Endothelial cell (in vitro differentiated cells): ENCODE measurements around the gene NR2C2AP. TPM values are rescaled to one million over a fixed set of nuclear protein-coding genes. Genes with fewer than 3 reads are reported as not detected.

Experiments
- DNase-seq: peaks from one replicate; pipeline ENCODE4 v3.0.0; 2021; ENCODE audit warnings: low spot score
- H3K27ac Mint-ChIP-seq: one replicate; pipeline ENCODE4 v1.8.0; 2021; ENCODE audit warnings: mixed read lengths, inconsistent platforms; ENCODE audit not compliant: unreplicated experiment
- H3K27me3 Mint-ChIP-seq: one replicate; pipeline ENCODE4 v1.8.0; 2021; ENCODE audit warnings: mild to moderate bottlenecking, moderate library complexity, mixed read lengths, inconsistent platforms; ENCODE audit not compliant: unreplicated experiment
- H3K36me3 Mint-ChIP-seq: one replicate; pipeline ENCODE4 v1.8.0; 2021; ENCODE audit warnings: mild to moderate bottlenecking, low read depth, mixed read lengths, inconsistent platforms; ENCODE audit not compliant: unreplicated experiment
- H3K4me1 Mint-ChIP-seq: one replicate; pipeline ENCODE4 v1.8.0; 2021; ENCODE audit warnings: mild to moderate bottlenecking, mixed read lengths, inconsistent platforms; ENCODE audit not compliant: unreplicated experiment
- H3K4me3 Mint-ChIP-seq: one replicate; pipeline ENCODE4 v1.8.0; 2021; ENCODE audit warnings: mild to moderate bottlenecking, mixed read lengths, inconsistent platforms; ENCODE audit not compliant: unreplicated experiment
- H3K9me3 Mint-ChIP-seq: one replicate; pipeline ENCODE4 v1.8.0; 2021; ENCODE audit warnings: mixed read lengths, inconsistent platforms; ENCODE audit not compliant: unreplicated experiment
- CTCF ChIP-seq: fragments of 200-600 bp; sonication (generic); IDR thresholded peaks from one replicate; pipeline ENCODE4 v1.5.0; 2021; ENCODE audit warnings: antibody characterized with exemption; ENCODE audit not compliant: unreplicated experiment
- total RNA-seq: library from RNA; stranded (reverse); fragmentation: NEBNext Ultra II Directional; extraction: Animal tissue kit (Norgen Biotek cat#: 25700); gene quantifications from one replicate; pipeline ENCODE4 v1.2.1, GENCODE V29; 2021; ENCODE audit not compliant: unreplicated experiment

Gene NR2C2AP
- total RNA-seq, 1 donor from 2014 or later = 4.3 TPM

DNA sequence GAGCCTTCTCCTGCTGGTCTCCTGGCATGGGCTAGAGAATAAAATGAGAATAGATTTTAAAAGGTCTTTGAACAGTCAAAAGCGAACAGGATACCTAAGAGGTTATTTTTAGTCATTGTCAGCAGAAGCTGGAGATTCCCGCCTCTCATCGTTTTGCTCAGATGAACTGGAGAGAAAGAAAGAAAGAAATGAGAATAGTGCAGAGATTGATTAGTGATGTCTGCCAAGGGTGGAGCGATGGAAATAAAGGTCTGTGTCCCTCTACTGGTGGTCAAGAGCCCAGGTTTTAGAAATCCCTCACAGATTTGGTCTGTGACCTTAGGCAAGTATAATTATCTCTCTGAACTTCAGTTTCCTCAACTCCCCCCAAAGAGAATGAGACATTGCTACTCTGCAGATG, 13.9 kb upstream of the NR2C2AP start:
- DNase-seq = no peak
- no peak for TF ChIP-seq CTCF
- peaks cover 4% of the 10 kb centered on the region for H3K36me3 Mint-ChIP-seq
- H3K4me3 Mint-ChIP-seq = no peak overlapping the region
- H3K9me3 Mint-ChIP-seq = no peaks in the 10 kb centered on the region
- H3K27me3 Mint-ChIP-seq = peaks cover 7% of the 10 kb centered on the region
- no peak overlapping the region for H3K27ac Mint-ChIP-seq
- no peaks in the 10 kb centered on the region for H3K4me1 Mint-ChIP-seq

DNA sequence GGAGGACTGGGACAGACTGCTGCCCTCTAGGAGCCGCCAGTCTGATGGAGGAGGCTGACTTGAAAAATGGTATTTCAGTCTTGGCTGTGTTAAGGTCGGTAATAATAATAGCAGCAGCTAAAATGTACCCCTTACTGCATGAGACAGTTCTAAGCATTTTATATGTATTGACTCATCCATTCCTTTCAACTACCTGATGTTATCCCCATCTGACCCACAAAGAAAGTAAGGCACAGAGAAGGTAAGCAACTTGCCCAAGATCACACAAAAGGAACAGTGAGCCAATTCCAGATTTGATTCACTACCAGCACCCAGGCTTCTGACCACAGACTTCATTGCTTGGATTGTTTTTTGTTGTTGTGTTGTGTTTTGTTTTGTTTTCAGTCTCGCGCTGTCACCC, 12.6 kb upstream of the NR2C2AP start:
- peaks cover 13% of the 10 kb centered on the region for H3K27me3 Mint-ChIP-seq
- H3K27ac Mint-ChIP-seq = no peak overlapping the region
- H3K4me3 Mint-ChIP-seq = no peak overlapping the region
- no peak for DNase-seq
- H3K4me1 Mint-ChIP-seq = no peaks in the 10 kb centered on the region
- H3K36me3 Mint-ChIP-seq = peaks cover 4% of the 10 kb centered on the region
- no peak for TF ChIP-seq CTCF
- H3K9me3 Mint-ChIP-seq = no peaks in the 10 kb centered on the region

GRCh38 chr19:19214892-19215291, 11.7 kb upstream of the NR2C2AP start:
- Mint-ChIP-seq H3K27me3 (peaks cover 18% of the 10 kb centered on the region), H3K27ac (no peak overlapping the region), H3K4me3 (no peak overlapping the region)

GRCh38 chr19:19214159-19214490, 10.9 kb upstream of the NR2C2AP start:
- Mint-ChIP-seq H3K4me1 (no peaks in the 10 kb centered on the region), H3K27me3 (peaks cover 19% of the 10 kb centered on the region), H3K36me3 (peaks cover 4% of the 10 kb centered on the region), H3K27ac (no peak overlapping the region), H3K4me3 (peak overlapping the region; percentile 76), H3K9me3 (no peaks in the 10 kb centered on the region)
- no peak for TF ChIP-seq CTCF
- no peak for DNase-seq

More at GRCh38 chr19:19214892-19215291, 11.7 kb upstream of the NR2C2AP start:
- Mint-ChIP-seq H3K9me3 (no peaks in the 10 kb centered on the region), H3K4me1 (no peaks in the 10 kb centered on the region), H3K36me3 (peaks cover 4% of the 10 kb centered on the region)
- peak; percentile 88 for DNase-seq
- TF ChIP-seq CTCF = no peak

DNA sequence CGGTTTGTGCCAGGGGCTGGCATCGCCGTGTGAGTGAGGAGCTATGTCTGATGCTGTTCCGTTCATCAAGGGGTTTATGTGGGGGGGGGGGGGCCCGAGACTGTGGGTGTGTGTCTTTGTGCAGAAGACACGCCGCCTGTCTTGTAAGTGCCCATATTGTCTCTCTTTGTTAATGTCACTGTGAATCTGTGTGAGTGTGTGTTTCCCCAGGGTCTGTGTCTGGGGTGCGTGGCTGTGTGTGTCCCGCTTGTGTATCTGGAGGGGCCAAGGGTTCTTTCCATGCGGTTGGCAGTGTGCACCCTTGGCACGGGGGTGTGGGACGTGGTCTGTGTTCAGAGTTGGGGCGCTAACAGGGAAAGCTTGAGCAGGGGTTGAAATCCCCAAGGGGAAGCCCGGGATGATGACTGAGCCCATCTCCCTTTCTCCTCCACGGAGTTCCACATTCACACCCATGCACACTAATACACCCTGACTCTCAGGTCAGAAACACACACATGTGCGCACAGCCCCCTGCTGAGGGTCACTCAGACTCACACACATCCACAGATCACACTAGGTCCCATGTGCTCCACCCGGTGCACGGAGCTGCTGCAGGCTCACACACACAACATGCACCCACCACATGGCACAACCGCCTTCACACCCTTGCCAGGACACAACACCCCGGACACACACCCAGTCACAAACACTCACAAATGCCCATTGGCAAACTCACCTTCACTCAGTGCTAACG, 10.4 kb upstream of the NR2C2AP start:
- TF ChIP-seq CTCF = no peak
- peaks cover 4% of the 10 kb centered on the region for H3K36me3 Mint-ChIP-seq
- no peaks in the 10 kb centered on the region for H3K4me1 Mint-ChIP-seq
- H3K4me3 Mint-ChIP-seq = peak overlapping the region; percentile 76
- peaks cover 19% of the 10 kb centered on the region for H3K27me3 Mint-ChIP-seq
- no peak for DNase-seq
- no peaks in the 10 kb centered on the region for H3K9me3 Mint-ChIP-seq
- H3K27ac Mint-ChIP-seq = no peak overlapping the region
